Kidney (tissue), 14 donors: Measurements from ENCODE around the gene ACTMAP. TPM values are rescaled to one million over a fixed set of nuclear protein-coding genes. Genes with fewer than 3 reads are reported as not detected.

Experiments used
- DNase-seq, 5 donors: peaks; one replicate each; pipeline ENCODE4 v3.0.0-alpha.2; 2013 to 2020
- FAIRE-seq: peaks from 2 replicates; lab custom pipeline; 2012; peaks lifted over from hg19 to GRCh38; lab: Jason Lieb, UNC
- H3K27ac ChIP-seq, 2 donors: one replicate each; pipeline ENCODE4 v1.7.0; 2013; ENCODE audit warnings: low read depth in 2 of 2, low read length in 2 of 2, inconsistent platforms in 1 of 2
- H3K27me3 ChIP-seq: one replicate; pipeline ENCODE4 v1.7.1; 2013; ENCODE audit warnings: low read length, inconsistent platforms; ENCODE audit not compliant: control insufficient read depth, insufficient read depth
- H3K36me3 ChIP-seq, 3 donors: one replicate each; pipeline versions ENCODE4 v1.7.0 to v1.7.1; 2013; ENCODE audit warnings: low read length in 3 of 3, control low read depth in 1 of 3, inconsistent platforms in 1 of 3; ENCODE audit not compliant: insufficient read depth in 3 of 3, control insufficient read depth in 2 of 3
- H3K4me1 ChIP-seq, 3 donors: one replicate each; pipeline versions ENCODE4 v1.7.0 to v1.7.1; 2013; ENCODE audit warnings: low read length in 3 of 3, inconsistent platforms in 1 of 3, low read depth in 1 of 3; ENCODE audit not compliant: control insufficient read depth in 2 of 3, insufficient read depth in 2 of 3
- H3K4me3 ChIP-seq, 3 donors: one replicate each; pipeline versions ENCODE4 v1.7.0 to v1.8.1; 2013; ENCODE audit warnings: low read length in 3 of 3, control low read depth in 1 of 3, inconsistent platforms in 1 of 3
- H3K9ac ChIP-seq, 3 donors: one replicate each; pipeline versions ENCODE4 v1.7.0 to v1.7.1; 2013; ENCODE audit warnings: low read length in 3 of 3, control low read depth in 1 of 3, inconsistent platforms in 1 of 3
- H3K9me3 ChIP-seq, 3 donors: one replicate each; pipeline versions ENCODE4 v1.7.0 to v1.7.1; 2013; ENCODE audit warnings: low read length in 3 of 3, control low read depth in 1 of 3, inconsistent platforms in 1 of 3; ENCODE audit not compliant: control insufficient read depth in 2 of 3, insufficient read depth in 1 of 3
- intact Hi-C: fragments of 100-400 bp; cut with DNase I; formaldehyde crosslinking; loops from one replicate; pipeline ENCODE4 v1.11.1; 2022
- polyA plus RNA-seq: library from polyadenylated mRNA; stranded (reverse); fragments of 350-450 nt; fragmentation: Illumina TruSeq; extraction: RNeasy Lipid Tissue Mini Kit (QIAGEN cat#74804); gene quantifications from one replicate; pipeline ENCODE4 v1.2.3, GENCODE V29; 2014; ENCODE audit warnings: low read depth, low replicate concordance; ENCODE audit not compliant: insufficient read depth
- total RNA-seq: library from RNA; stranded (reverse); fragmentation: NEBNext Ultra II Directional; extraction: Animal tissue kit (Norgen Biotek cat#: 25700); gene quantifications from one replicate; pipeline ENCODE4 v1.2.1, GENCODE V29; 2021
- TF ChIP-seq, protein P1 (sequence below): IDR thresholded peaks from 3 replicates; pipeline ENCODE4 v1.5.1; 2012; ENCODE audit warnings: mild to moderate bottlenecking, moderate library complexity, borderline replicate concordance; ENCODE audit not compliant: insufficient read depth; ENCODE audit errors: extremely low read depth
- donor health status: control.
- donor health status: control.
- donor health status: control.
- donor health status: control.
- donor health status: control.
- donor health status: DM: yes; HTN: yes; CAD: no.
- donor health status: Normal renal cell carcinoma (clear cell type).

ACTMAP gene
- total and polyA plus RNA-seq, 2 donors from 2014 or later, result 8.7 to 8.9 TPM

DNA sequence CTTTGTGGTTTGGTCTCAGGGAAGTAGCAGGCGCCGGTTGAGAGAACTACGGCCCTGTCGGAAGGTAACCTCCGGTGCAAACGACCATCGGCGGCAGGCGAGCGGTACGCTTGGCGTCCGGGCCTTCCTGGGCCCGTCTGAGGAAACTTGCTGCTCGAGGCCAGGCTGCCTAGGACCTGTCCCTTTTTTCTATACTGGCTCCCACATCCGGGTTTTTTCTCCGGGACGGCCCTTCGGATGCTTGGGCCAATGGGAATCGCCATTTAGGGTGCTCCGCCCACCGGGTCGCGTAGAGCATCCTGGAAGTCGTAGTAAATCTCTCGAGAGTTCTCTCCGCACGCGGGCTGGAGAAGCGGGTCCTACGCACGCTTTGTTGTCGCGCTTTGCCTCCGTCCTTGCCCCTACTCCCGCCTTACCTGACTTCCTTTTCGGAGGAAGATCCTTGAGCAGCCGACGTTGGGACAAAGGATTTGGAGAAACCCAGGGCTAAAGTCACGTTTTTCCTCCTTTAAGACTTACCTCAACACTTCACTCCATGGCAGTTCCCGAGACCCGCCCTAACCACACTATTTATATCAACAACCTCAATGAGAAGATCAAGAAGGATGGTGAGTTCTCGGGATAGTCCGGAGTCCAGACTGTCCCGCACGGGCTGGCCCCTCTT lies 729 bp upstream of the ACTMAP start, which contains the start of gene SNRPA:
SNRPA (plus strand) TSS at position 330 of the 664 bp plus-strand sequence; CDS start at position 536, 206 bp downstream.
- Histone ChIP-seq H3K4me1 (peaks cover 3 to 18% (median 16%) of the 10 kb centered on the region in 3 donors), H3K27ac (peak within 1 kb of the TSS; percentile 93 to 96), H3K9me3 (no peaks in the 10 kb centered on the region), H3K9ac (peak within 1 kb of the TSS; percentile 61 to 97 (median 93)), H3K4me3 (peak within 1 kb of the TSS; percentile 93 to 98 (median 96)), H3K36me3 (peaks cover 0 to 3% (median 2%) of the 10 kb centered on the region in 3 donors), H3K27me3 (no peaks in the 10 kb centered on the region)
- TF ChIP-seq, protein P1, sequence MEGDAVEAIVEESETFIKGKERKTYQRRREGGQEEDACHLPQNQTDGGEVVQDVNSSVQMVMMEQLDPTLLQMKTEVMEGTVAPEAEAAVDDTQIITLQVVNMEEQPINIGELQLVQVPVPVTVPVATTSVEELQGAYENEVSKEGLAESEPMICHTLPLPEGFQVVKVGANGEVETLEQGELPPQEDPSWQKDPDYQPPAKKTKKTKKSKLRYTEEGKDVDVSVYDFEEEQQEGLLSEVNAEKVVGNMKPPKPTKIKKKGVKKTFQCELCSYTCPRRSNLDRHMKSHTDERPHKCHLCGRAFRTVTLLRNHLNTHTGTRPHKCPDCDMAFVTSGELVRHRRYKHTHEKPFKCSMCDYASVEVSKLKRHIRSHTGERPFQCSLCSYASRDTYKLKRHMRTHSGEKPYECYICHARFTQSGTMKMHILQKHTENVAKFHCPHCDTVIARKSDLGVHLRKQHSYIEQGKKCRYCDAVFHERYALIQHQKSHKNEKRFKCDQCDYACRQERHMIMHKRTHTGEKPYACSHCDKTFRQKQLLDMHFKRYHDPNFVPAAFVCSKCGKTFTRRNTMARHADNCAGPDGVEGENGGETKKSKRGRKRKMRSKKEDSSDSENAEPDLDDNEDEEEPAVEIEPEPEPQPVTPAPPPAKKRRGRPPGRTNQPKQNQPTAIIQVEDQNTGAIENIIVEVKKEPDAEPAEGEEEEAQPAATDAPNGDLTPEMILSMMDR, result no peak
- intact Hi-C loops, result no loop called here
- DNase-seq (peak; percentile 98 to 99 (median 99)), FAIRE-seq (no peak)

DNA sequence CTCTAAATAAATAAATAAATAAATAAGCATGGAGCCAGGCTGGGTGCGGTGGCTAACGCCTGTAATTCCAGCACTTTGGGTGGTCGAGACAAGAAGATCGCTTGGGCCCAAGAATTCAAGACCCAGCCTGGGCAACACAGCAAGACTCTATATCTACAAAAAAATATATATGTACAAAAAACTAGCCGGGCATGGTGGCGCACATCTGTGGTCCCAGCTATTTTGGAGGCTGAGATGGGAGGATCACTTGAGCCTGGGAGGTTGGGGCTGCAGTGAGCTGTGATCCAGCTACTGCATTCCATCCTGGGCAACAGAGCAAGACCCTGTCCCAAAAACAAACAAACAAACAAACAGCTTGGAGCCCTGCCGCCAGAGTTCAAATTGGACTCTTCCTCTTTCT lies 2.7 kb downstream of the ACTMAP start:
- Histone ChIP-seq H3K27ac (no peak overlapping the region), H3K4me1 (peaks cover 0 to 12% (median 11%) of the 10 kb centered on the region in 3 donors), H3K9me3 (no peaks in the 10 kb centered on the region), H3K4me3 (no peak overlapping the region), H3K9ac (no peak overlapping the region), H3K36me3 (no peaks in the 10 kb centered on the region), H3K27me3 (no peaks in the 10 kb centered on the region)
- FAIRE-seq (no peak), DNase-seq (no peak)
- intact Hi-C loops, result no loop called here
- TF ChIP-seq, protein P1, result no peak

DNA sequence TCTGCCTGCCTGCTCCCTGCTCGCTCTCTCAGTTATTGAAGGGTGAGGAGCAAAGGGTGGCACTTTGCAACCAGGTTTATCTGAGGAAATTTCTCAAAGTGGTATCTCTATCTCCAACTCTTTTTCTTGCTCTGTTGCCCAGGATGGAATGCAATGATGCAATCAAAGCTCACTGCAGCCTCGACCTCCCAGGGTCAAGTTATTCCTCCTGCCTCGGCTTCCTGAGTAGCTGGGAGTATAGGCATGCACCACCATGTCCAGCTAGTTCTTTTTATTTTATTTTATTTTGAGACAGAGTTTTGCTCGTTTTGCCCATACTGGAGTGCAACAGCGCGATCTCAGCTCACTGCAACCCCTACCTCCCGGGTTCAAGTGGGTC lies 4.9 kb downstream of the ACTMAP start:
- no peaks in the 10 kb centered on the region for H3K36me3 ChIP-seq
- no peak overlapping the region for H3K9ac ChIP-seq
- TF ChIP-seq, protein P1, result no peak
- H3K27me3 ChIP-seq, result no peaks in the 10 kb centered on the region
- no peak overlapping the region for H3K4me3 ChIP-seq
- peak in 3 of 5 donors; percentile 22 to 44 (median 41) for DNase-seq
- intact Hi-C loops, result no loop called here
- no peak overlapping the region for H3K27ac ChIP-seq
- peaks cover 0 to 11% (median 10%) of the 10 kb centered on the region in 3 donors for H3K4me1 ChIP-seq
- H3K9me3 ChIP-seq, result no peaks in the 10 kb centered on the region
- no peak for FAIRE-seq
